ENCODE results near the gene HIPK3. TPM values are rescaled to one million over a fixed set of nuclear protein-coding genes. Genes with fewer than 3 reads are reported as not detected.

HIPK3 gene
- total and polyA plus RNA-seq, 8 donors = 43.1 to 126 (median 50.5) TPM

DNA sequence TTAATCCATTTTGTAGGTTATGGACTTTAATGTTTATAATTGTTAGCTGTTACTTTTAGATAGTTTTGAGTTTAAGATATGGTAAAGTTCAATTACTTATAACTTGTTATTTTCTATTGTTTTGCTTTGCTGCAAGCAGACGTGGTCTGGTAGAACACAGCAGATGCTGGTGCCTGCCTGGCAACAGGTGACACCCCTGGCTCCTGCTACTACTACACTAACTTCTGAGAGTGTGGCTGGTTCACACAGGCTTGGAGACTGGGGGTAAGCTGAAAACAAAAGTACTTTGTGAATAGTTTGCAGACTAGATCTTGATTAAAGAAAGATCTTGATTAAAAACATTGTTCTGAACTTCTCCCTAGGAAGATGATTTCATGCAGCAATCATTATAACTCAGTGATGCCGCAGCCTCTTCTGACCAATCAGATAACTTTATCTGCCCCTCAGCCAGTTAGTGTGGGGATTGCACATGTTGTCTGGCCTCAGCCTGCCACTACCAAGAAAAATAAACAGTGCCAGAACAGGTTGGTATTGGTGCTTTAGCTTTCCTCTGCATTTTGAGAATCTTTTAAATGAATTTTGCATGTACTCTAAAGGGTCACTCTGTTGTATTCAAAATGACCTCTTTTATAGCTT, 90.4 kb downstream of the HIPK3 start:
- intact Hi-C loops (cut with DNase I) = no loop called here
- Histone ChIP-seq H3K4me3 (no peak overlapping the region), H3K4me1 (no peaks in the 10 kb centered on the region), H3K27me3 (no peaks in the 10 kb centered on the region), H3K36me3 (peaks cover 0 to 88% of the 10 kb centered on the region in 2 donors), H3K27ac (no peak overlapping the region), H3K9me3 (no peaks in the 10 kb centered on the region)
- TF ChIP-seq CTCF (IDR thresholded peaks at IDR 0.05) = no peak
- ATAC-seq (no peak), DNase-seq (no peak)

GRCh38 chr11:33350287-33350686, 93.1 kb downstream of the HIPK3 start:
- Histone ChIP-seq H3K27ac (no peak overlapping the region), H3K4me3 (no peak overlapping the region), H3K36me3 (peaks cover 0 to 89% of the 10 kb centered on the region in 2 donors), H3K27me3 (no peaks in the 10 kb centered on the region), H3K4me1 (no peaks in the 10 kb centered on the region), H3K9me3 (no peaks in the 10 kb centered on the region)
- DNase-seq = no peak
- no peak for TF ChIP-seq CTCF (IDR thresholded peaks at IDR 0.05)
- intact Hi-C loops (cut with DNase I) = no loop called here
- ATAC-seq = no peak

GRCh38 chr11:33358150-33358831, 101.1 kb downstream of the HIPK3 start:
- ATAC-seq (no peak), DNase-seq (no peak)
- intact Hi-C loops (cut with DNase I) = no loop called here
- H3K27ac ChIP-seq = no peak overlapping the region
- no peaks in the 10 kb centered on the region for H3K9me3 ChIP-seq
- no peaks in the 10 kb centered on the region for H3K27me3 ChIP-seq
- no peak overlapping the region for H3K4me3 ChIP-seq
- no peaks in the 10 kb centered on the region for H3K4me1 ChIP-seq
- H3K36me3 ChIP-seq = peaks cover 0 to 14% of the 10 kb centered on the region in 2 donors
- TF ChIP-seq CTCF (IDR thresholded peaks at IDR 0.05) = no peak

- intact Hi-C loops (cut with DNase I) = loop anchor here in 1 of 2 donors (5.0 kb wide), 1 partner anchor 382 kb away; no protein-coding TSS in a partner anchor
- Histone ChIP-seq H3K36me3 (no peaks in the 10 kb centered on the region), H3K27ac (no peak overlapping the region), H3K4me1 (no peaks in the 10 kb centered on the region), H3K4me3 (no peak overlapping the region), H3K9me3 (no peaks in the 10 kb centered on the region), H3K27me3 (peaks cover 0 to 3% of the 10 kb centered on the region in 2 donors)
- TF ChIP-seq CTCF (IDR thresholded peaks at IDR 0.05) = no peak
- no peak for DNase-seq
- no peak for ATAC-seq
Observed at GRCh38 chr11:33360642-33361041, 103.5 kb downstream of the HIPK3 start.
